GM23338 (cell line): ENCODE data around the gene DAB1. TPM values are rescaled to one million over a fixed set of nuclear protein-coding genes. Genes with fewer than 3 reads are reported as not detected.
A peak's percentile ranks its signal among the peaks of the same experiment; 100 is the strongest.

ENCODE experiments used
- ATAC-seq: fragments of 200-7000 bp; cut with Tn5 transposase; 3 replicates; pipeline ENCODE4 v1.9.1; 2020
- DNase-seq: peaks from one replicate; pipeline ENCODE4 v3.0.0-alpha.2; 2015; ENCODE audit warnings: low spot score
- H2AFZ ChIP-seq: fragments of 200-600 bp; sonication (generic); 2 replicates; pipeline ENCODE4 v1.8.0; 2016; ENCODE audit warnings: antibody characterized with exemption, mild to moderate bottlenecking, moderate library complexity
- H3F3A ChIP-seq: fragments of 200-600 bp; sonication (generic); replicated peaks from 2 replicates; pipeline ENCODE4 v1.8.0; 2017; ENCODE audit warnings: antibody characterized with exemption, mixed run types, low read depth
- H3K27ac ChIP-seq: fragments of 200-600 bp; sonication (generic); 2 replicates; pipeline ENCODE4 v1.6.1; 2016; ENCODE audit warnings: low read depth
- H3K27me3 ChIP-seq: fragments of 200-600 bp; sonication (generic); 2 replicates; pipeline ENCODE4 v1.8.0; 2016; ENCODE audit warnings: mild to moderate bottlenecking, mixed run types, moderate library complexity; ENCODE audit not compliant: insufficient read depth
- H3K36me3 ChIP-seq: fragments of 200-600 bp; sonication (generic); 2 replicates; pipeline ENCODE4 v1.8.0; 2016; ENCODE audit warnings: mild to moderate bottlenecking; ENCODE audit not compliant: insufficient read depth
- H3K4me1 ChIP-seq: fragments of 200-600 bp; sonication (generic); 2 replicates; pipeline ENCODE4 v1.8.0; 2016; ENCODE audit warnings: mild to moderate bottlenecking, moderate library complexity; ENCODE audit not compliant: insufficient read depth
- H3K4me2 ChIP-seq: fragments of 200-600 bp; sonication (generic); 2 replicates; pipeline ENCODE4 v1.7.1; 2017; ENCODE audit warnings: mixed run types
- H3K4me3 ChIP-seq: fragments of 200-600 bp; sonication (generic); 2 replicates; pipeline ENCODE4 v1.6.1; 2016; ENCODE audit warnings: mixed run types
- H3K79me2 ChIP-seq: fragments of 200-600 bp; sonication (generic); replicated peaks from 2 replicates; pipeline ENCODE4 v1.8.0; 2017; ENCODE audit warnings: mild to moderate bottlenecking; ENCODE audit not compliant: insufficient read depth
- H3K9me2 ChIP-seq: fragments of 200-600 bp; sonication (generic); 2 replicates; pipeline ENCODE4 v1.8.0; 2017; ENCODE audit not compliant: insufficient read depth
- H4K20me1 ChIP-seq: fragments of 200-600 bp; sonication (generic); replicated peaks from 2 replicates; pipeline ENCODE4 v1.8.0; 2017; ENCODE audit warnings: mild to moderate bottlenecking; ENCODE audit not compliant: insufficient read depth
- H3K27ac Mint-ChIP-seq: 2 replicates; pipeline ENCODE4 v1.8.0; 2020; ENCODE audit warnings: inconsistent platforms, mild to moderate bottlenecking, moderate library complexity, mixed read lengths
- H3K27me3 Mint-ChIP-seq: 3 replicates; pipeline ENCODE4 v1.8.0; 2022; ENCODE audit warnings: low read depth, mild to moderate bottlenecking, moderate library complexity, mixed read lengths, inconsistent platforms; ENCODE audit not compliant: insufficient read depth, poor library complexity
- H3K36me3 Mint-ChIP-seq: 3 replicates; pipeline ENCODE4 v1.8.0; 2021; ENCODE audit warnings: low read depth, mild to moderate bottlenecking, inconsistent platforms, moderate library complexity, mixed read lengths
- H3K4me1 Mint-ChIP-seq: 3 replicates; pipeline ENCODE4 v1.8.0; 2020; ENCODE audit warnings: mild to moderate bottlenecking, inconsistent platforms, mixed read lengths
- H3K4me3 Mint-ChIP-seq: 3 replicates; pipeline ENCODE4 v1.8.0; 2021; ENCODE audit warnings: moderate library complexity, mild to moderate bottlenecking, inconsistent platforms, mixed read lengths
- H3K9me3 Mint-ChIP-seq: 3 replicates; pipeline ENCODE4 v1.8.0; 2020; ENCODE audit warnings: moderate library complexity, mild to moderate bottlenecking, inconsistent platforms, mixed read lengths
- CREB1 ChIP-seq: fragments of 250-450 bp; sonication (Bioruptor Pico); IDR thresholded peaks from 2 replicates; pipeline ENCODE4 v1.5.0; 2020; ENCODE audit warnings: low read depth, mild to moderate bottlenecking, moderate library complexity
- ETS1 ChIP-seq: IDR thresholded peaks from 2 replicates; pipeline ENCODE4 v1.6.1; 2016; ENCODE audit warnings: antibody characterized with exemption
- EZH2phosphoT487 ChIP-seq: fragments of 200-600 bp; sonication (generic); IDR thresholded peaks from one replicate; pipeline ENCODE4 v1.8.1; 2018; ENCODE audit warnings: antibody characterized with exemption; ENCODE audit not compliant: unreplicated experiment
- JUNB ChIP-seq: IDR thresholded peaks from one replicate; pipeline ENCODE4 v1.6.1; 2016; ENCODE audit warnings: antibody characterized with exemption; ENCODE audit not compliant: unreplicated experiment
- NANOG ChIP-seq: IDR thresholded peaks from 2 replicates; pipeline ENCODE4 v1.6.1; 2016; ENCODE audit warnings: antibody characterized with exemption, borderline replicate concordance
- POLR2AphosphoS5 ChIP-seq: IDR thresholded peaks from 2 replicates; pipeline ENCODE4 v1.6.1; 2016; ENCODE audit warnings: antibody characterized with exemption, low read depth
- STAT1 ChIP-seq: IDR thresholded peaks from one replicate; pipeline ENCODE4 v1.6.1; 2016; ENCODE audit warnings: antibody characterized with exemption; ENCODE audit not compliant: unreplicated experiment
- ZNF331 ChIP-seq: fragments of 250-450 bp; sonication (Bioruptor Pico); IDR thresholded peaks from 2 replicates; pipeline ENCODE4 v1.5.0; 2020; ENCODE audit warnings: low read depth, mild to moderate bottlenecking, moderate library complexity
- polyA plus RNA-seq: library from polyadenylated mRNA; unstranded; fragments of >200 nt; fragmentation: Nextera tagmentation; extraction: Ambion mirVana; gene quantifications from 2 replicates; pipeline ENCODE4 v1.2.1, GENCODE V29; 2016
- total RNA-seq: library from RNA; depleted of rRNA; stranded (reverse); fragments of >200 nt; shearing (Covaris generic); gene quantifications from 2 replicates; pipeline ENCODE4 v1.2.3, GENCODE V29; 2014
- TF ChIP-seq, protein P1 (sequence below), 2 experiments: fragments of 200-600 bp in 1 of 2; sonication (generic) in 1 of 2; conservative IDR thresholded peaks; 2 replicates each; pipeline versions ENCODE4 v1.5.1 to v1.6.1; 2016 to 2017; ENCODE audit warnings: antibody characterized with exemption in 2 of 2, low read depth in 2 of 2, mild to moderate bottlenecking in 2 of 2, moderate library complexity in 1 of 2
- TF ChIP-seq, protein P2 (sequence below): IDR thresholded peaks from one replicate; pipeline ENCODE4 v1.6.1; 2018; ENCODE audit warnings: antibody characterized with exemption; ENCODE audit not compliant: unreplicated experiment

The DAB1 gene
- total and polyA plus RNA-seq, 2 experiments from 2014 or later: 12.8 to 14.5 TPM

GRCh38 chr1:57232500-57232899 lies 191.4 kb downstream of the DAB1 start:
- no peaks in the 10 kb centered on the region for H3K27me3 Mint-ChIP-seq

DNA sequence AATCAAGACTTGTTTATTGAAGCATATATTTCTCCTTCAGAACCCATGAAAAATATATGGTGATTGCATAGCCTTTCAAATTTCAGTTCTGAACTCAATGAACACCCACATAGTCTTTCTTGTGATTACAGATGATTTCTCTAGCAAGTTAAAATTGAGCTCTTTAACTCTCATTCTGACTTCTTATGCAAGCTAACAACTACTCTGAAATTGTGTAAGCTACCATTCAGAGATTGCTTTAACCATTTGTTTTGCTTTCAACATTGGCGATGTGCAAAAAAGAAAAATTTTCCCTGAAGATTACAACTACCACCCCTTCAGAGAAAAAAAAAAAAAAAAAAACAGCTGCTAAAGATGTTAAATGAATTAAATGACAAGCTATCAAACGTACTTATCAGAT lies 193.9 kb downstream of the DAB1 start:
- no peaks in the 10 kb centered on the region; the same call in 2 of the 3 replicates for H3K36me3 Mint-ChIP-seq
- H3K4me1 Mint-ChIP-seq: peaks cover 13% of the 10 kb centered on the region
- no peak overlapping the region for H3K27ac Mint-ChIP-seq
- Histone ChIP-seq H3K36me3 (no peaks in the 10 kb centered on the region), H3K27ac (no peak overlapping the region), H3K4me1 (no peaks in the 10 kb centered on the region), H4K20me1 (no peaks in the 10 kb centered on the region), H3K4me3 (no peak overlapping the region), H2AFZ (no peak overlapping the region), H3K79me2 (no peaks in the 10 kb centered on the region), H3K4me2 (no peak overlapping the region), H3K9me2 (peaks cover 3% of the 10 kb centered on the region), H3K27me3 (no peaks in the 10 kb centered on the region), H3F3A (no peaks in the 10 kb centered on the region)
- no peaks in the 10 kb centered on the region for H3K9me3 Mint-ChIP-seq
- peaks cover 3% of the 10 kb centered on the region for H3K27me3 Mint-ChIP-seq
- ATAC-seq (no peak), DNase-seq (no peak)
- no peak overlapping the region for H3K4me3 Mint-ChIP-seq
- TF ChIP-seq ETS1: no peak
- TF ChIP-seq JUNB: no peak
- TF ChIP-seq POLR2AphosphoS5: no peak
- TF ChIP-seq EZH2phosphoT487: no peak
- TF ChIP-seq, protein P1, sequence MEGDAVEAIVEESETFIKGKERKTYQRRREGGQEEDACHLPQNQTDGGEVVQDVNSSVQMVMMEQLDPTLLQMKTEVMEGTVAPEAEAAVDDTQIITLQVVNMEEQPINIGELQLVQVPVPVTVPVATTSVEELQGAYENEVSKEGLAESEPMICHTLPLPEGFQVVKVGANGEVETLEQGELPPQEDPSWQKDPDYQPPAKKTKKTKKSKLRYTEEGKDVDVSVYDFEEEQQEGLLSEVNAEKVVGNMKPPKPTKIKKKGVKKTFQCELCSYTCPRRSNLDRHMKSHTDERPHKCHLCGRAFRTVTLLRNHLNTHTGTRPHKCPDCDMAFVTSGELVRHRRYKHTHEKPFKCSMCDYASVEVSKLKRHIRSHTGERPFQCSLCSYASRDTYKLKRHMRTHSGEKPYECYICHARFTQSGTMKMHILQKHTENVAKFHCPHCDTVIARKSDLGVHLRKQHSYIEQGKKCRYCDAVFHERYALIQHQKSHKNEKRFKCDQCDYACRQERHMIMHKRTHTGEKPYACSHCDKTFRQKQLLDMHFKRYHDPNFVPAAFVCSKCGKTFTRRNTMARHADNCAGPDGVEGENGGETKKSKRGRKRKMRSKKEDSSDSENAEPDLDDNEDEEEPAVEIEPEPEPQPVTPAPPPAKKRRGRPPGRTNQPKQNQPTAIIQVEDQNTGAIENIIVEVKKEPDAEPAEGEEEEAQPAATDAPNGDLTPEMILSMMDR (conservative IDR thresholded peaks at IDR 0.05; ENCODE audit: low read depth in 2 of 2): no peak
- TF ChIP-seq CREB1: no peak
- TF ChIP-seq STAT1: no peak
- TF ChIP-seq, protein P2, sequence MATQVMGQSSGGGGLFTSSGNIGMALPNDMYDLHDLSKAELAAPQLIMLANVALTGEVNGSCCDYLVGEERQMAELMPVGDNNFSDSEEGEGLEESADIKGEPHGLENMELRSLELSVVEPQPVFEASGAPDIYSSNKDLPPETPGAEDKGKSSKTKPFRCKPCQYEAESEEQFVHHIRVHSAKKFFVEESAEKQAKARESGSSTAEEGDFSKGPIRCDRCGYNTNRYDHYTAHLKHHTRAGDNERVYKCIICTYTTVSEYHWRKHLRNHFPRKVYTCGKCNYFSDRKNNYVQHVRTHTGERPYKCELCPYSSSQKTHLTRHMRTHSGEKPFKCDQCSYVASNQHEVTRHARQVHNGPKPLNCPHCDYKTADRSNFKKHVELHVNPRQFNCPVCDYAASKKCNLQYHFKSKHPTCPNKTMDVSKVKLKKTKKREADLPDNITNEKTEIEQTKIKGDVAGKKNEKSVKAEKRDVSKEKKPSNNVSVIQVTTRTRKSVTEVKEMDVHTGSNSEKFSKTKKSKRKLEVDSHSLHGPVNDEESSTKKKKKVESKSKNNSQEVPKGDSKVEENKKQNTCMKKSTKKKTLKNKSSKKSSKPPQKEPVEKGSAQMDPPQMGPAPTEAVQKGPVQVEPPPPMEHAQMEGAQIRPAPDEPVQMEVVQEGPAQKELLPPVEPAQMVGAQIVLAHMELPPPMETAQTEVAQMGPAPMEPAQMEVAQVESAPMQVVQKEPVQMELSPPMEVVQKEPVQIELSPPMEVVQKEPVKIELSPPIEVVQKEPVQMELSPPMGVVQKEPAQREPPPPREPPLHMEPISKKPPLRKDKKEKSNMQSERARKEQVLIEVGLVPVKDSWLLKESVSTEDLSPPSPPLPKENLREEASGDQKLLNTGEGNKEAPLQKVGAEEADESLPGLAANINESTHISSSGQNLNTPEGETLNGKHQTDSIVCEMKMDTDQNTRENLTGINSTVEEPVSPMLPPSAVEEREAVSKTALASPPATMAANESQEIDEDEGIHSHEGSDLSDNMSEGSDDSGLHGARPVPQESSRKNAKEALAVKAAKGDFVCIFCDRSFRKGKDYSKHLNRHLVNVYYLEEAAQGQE: no peak
- no peak for TF ChIP-seq ZNF331 (CRISPR knock-in tag)
- no peak for TF ChIP-seq NANOG

More at GRCh38 chr1:57232500-57232899, 191.4 kb downstream of the DAB1 start:
- peak; percentile 37; the same call in 2 of the 3 replicates for ATAC-seq
- H3K9me2 ChIP-seq: no peaks in the 10 kb centered on the region
- no peaks in the 10 kb centered on the region for H3K9me3 Mint-ChIP-seq
- no peak overlapping the region for H3K27ac Mint-ChIP-seq
- no peaks in the 10 kb centered on the region for H3K36me3 Mint-ChIP-seq
- H3K4me2 ChIP-seq: no peak overlapping the region
- TF ChIP-seq, protein P1 (conservative IDR thresholded peaks at IDR 0.05; ENCODE audit: low read depth in 2 of 2): peak; percentile 43 to 65
- no peak for TF ChIP-seq NANOG
- H3K27me3 ChIP-seq: no peaks in the 10 kb centered on the region
- H3F3A ChIP-seq: no peaks in the 10 kb centered on the region
- H3K36me3 ChIP-seq: no peaks in the 10 kb centered on the region
- no peaks in the 10 kb centered on the region for H4K20me1 ChIP-seq
- no peak overlapping the region for H3K4me3 ChIP-seq
- no peaks in the 10 kb centered on the region for H3K79me2 ChIP-seq
- peaks cover 13% of the 10 kb centered on the region for H3K4me1 Mint-ChIP-seq
- DNase-seq: peak; percentile 45
- H3K4me3 Mint-ChIP-seq: no peak overlapping the region
- peaks cover 15% of the 10 kb centered on the region for H3K4me1 ChIP-seq
- no peak overlapping the region for H2AFZ ChIP-seq
- no peak overlapping the region for H3K27ac ChIP-seq
